PFSK-1 (cell line): ENCODE results near the gene RCE1.

Source experiments
- FOXP2 ChIP-seq: optimal IDR thresholded peaks from 2 replicates; pipeline ENCODE3; 2011; ENCODE audit warnings: borderline replicate concordance, control low read depth, inconsistent platforms; ENCODE audit not compliant: insufficient read depth; ENCODE audit errors: extremely low read length, extremely low read depth
- POLR2AphosphoS5 ChIP-seq: IDR thresholded peaks from 2 replicates; pipeline ENCODE4 v1.6.1; 2012; ENCODE audit warnings: low read depth, mild to moderate bottlenecking, control low read depth, low read length, moderate library complexity
- REST ChIP-seq, 2 experiments: IDR thresholded peaks; 2 replicates each; pipeline versions ENCODE4 v1.6.1 to v1.8.0; 2011 to 2012; ENCODE audit warnings: low read depth in 2 of 2, low read length in 2 of 2, control low read depth in 1 of 2, inconsistent platforms in 1 of 2, mild to moderate bottlenecking in 1 of 2, moderate library complexity in 1 of 2; ENCODE audit not compliant: insufficient read depth in 1 of 2
- SIN3A ChIP-seq: IDR thresholded peaks from 2 replicates; pipeline ENCODE4 v1.6.1; 2012; ENCODE audit warnings: mild to moderate bottlenecking, low read length, moderate library complexity, borderline replicate concordance; ENCODE audit not compliant: insufficient read depth
- TAF1 ChIP-seq: IDR thresholded peaks from 2 replicates; pipeline ENCODE4 v1.6.1; 2012; ENCODE audit warnings: low read length, control low read depth, borderline replicate concordance; ENCODE audit not compliant: insufficient read depth

Gene RCE1

GRCh38 chr11:66892911-66893310, 49.7 kb downstream of the RCE1 start:
- no peak for TF ChIP-seq REST (IDR thresholded peaks at IDR 0.05; ENCODE audit: insufficient read depth in 1 of 2, low read depth in 2 of 2, low read length in 2 of 2)
- TF ChIP-seq TAF1, result no peak
- no peak for TF ChIP-seq POLR2AphosphoS5
- no peak for TF ChIP-seq FOXP2
- TF ChIP-seq SIN3A, result no peak

DNA sequence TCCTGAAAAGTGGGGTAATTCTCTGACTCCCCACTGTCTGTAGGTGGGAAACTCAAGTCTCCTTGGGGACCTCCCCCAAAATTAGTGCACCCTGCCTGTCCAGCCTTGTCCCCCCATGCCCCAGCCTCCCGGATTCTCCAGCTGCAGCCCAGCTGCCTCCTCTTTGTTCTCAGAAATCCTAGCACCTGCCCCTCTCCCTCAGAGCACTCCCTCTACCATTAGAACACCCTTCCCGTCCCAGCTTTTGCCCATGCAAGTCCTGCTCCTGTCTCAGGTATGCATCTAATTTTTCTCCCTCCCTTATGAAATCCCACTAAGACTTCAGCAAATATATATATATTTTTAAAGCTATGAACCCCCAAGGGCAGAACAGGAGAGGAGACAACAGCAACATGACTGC, 50.9 kb downstream of the RCE1 start:
- TF ChIP-seq FOXP2, result no peak
- TF ChIP-seq REST (IDR thresholded peaks at IDR 0.05; ENCODE audit: insufficient read depth in 1 of 2, low read depth in 2 of 2, low read length in 2 of 2), result no peak
